Left renal cortex interstitium (tissue), 4 donors: ENCODE data around the gene ECE2. TPM values are rescaled to one million over a fixed set of nuclear protein-coding genes. Genes with fewer than 3 reads are reported as not detected.
"Not testable (repeated sequence)": the region's sequence is repeated elsewhere in the genome, so short reads cannot be mapped to it uniquely, and the experiment has no call there.

Experiments
- DNase-seq, 4 donors: peaks; one replicate each; pipeline ENCODE4 v3.0.0-alpha.2; 2013; ENCODE audit warnings: low read depth in 4 of 4, low spot score in 2 of 4, missing footprints in 1 of 4
- polyA plus RNA-seq, 4 donors: library from polyadenylated mRNA; unstranded; fragments of 120-200 nt; gene quantifications; one replicate each; pipeline ENCODE4 v1.2.1, GENCODE V29; 2013; ENCODE audit not compliant: insufficient read length in 4 of 4

Gene ECE2
- polyA plus RNA-seq, 4 donors, result 0.08 to 0.14 TPM; not detected in 2

DNA sequence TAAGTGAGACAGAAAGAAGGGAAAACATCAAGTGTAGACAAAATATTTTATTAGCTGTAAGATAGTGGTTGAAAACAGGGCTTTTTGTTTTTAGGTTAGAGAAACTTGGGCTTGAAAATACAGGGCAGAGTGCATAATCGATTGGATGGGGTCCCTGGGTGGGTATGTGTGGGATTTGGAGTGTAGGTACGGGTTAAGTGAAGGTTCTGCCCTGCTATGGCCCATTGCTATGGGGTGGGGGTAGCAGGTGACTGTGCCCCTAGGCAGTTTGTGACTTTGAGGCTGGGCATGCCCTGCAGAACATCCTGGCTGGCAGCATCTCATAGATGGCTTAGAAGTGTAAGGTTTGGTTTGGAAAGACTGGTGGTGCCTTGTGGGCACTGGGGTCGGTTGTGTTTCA is 57.9 kb downstream of the ECE2 start:
- no peak for DNase-seq

- DNase-seq, result no peak
Measured at GRCh38 chr3:184334470-184335158, 58.8 kb downstream of the ECE2 start.

DNA sequence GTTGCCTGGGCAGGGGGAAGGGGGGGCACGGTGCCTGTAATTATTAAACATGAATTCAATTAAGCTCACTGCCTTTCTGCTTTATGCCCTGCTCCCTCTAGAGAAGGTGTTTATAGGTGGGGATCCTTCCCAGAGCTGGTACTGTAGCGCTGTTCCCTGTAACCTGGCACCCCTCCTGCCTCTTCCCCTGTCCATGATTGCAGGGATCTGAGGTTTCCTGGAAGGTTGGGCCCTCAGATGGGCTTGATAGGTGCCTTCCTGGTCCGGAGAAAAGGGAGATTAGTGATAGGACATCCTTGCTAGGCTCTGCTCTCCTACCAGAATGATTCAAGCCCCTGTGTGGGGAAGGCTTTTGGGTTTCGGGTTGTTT is 59.5 kb downstream of the ECE2 start:
- DNase-seq, result no peak

DNA sequence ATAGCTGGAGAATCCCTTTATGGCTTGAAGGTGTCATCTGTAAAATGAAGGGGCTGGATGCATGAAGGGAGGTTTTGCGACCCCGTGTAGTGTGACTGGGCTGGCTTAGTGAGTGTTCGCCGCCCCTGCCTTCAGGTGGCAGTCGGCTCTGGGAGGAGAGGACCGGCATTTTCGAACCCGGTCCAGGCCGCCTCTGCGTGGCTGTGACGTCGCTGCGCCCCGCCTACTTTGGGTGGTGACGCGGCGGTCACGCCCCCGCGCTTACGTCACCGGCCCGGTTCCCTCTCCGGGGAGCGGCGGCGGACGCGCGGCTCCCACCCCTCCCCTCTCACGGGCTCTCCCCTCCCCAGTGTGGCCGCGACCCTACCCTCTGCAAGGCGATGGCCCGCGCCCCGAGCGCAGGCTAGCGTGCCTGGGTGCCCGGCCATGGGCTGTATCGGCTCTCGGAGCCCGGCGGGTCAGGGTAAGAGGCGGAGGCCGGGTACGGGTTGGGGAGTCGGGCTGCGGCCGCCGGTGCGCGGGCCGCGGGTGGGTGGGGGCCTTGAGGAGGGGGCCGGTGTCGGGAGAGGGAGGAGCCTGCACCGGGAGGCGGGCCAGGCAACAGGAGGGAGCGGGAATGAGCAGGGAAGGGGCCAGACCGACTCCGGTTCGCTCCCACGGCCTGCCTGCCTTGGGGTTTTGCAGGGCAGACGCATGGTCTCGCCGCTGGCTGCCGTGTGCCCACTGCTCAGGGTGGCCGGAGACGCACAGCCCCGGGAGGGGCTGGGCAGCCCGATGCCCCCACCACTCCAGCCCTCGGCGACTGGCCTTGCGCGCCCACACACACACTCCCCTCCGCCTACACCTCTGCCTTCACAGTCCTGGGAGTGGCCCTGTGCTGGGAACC is 60.1 kb downstream of the ECE2 start:
- peak in 2 of 4 donors; percentile 70 to 74 for DNase-seq

- DNase-seq, result no peak
Measured at GRCh38 chr3:184336547-184337398, 61.0 kb downstream of the ECE2 start.

GRCh38 chr3:184337399-184337714 is 61.5 kb downstream of the ECE2 start, which contains the start of gene FAM131A:
TSS of gene FAM131A (plus strand) at chr3:184337600. CDS start at chr3:184337631, 31 bp downstream.
- no peak for DNase-seq

- no peak for DNase-seq
Measured at GRCh38 chr3:184337981-184338380, 62.2 kb downstream of the ECE2 start.

- DNase-seq, result no peak
Measured at GRCh38 chr3:184338511-184338945, 62.7 kb downstream of the ECE2 start.

- DNase-seq, result no peak
Measured at GRCh38 chr3:184339001-184339400, 63.2 kb downstream of the ECE2 start.

GRCh38 chr3:184339451-184340135 is 63.8 kb downstream of the ECE2 start:
- not testable (repeated sequence) for DNase-seq

DNA sequence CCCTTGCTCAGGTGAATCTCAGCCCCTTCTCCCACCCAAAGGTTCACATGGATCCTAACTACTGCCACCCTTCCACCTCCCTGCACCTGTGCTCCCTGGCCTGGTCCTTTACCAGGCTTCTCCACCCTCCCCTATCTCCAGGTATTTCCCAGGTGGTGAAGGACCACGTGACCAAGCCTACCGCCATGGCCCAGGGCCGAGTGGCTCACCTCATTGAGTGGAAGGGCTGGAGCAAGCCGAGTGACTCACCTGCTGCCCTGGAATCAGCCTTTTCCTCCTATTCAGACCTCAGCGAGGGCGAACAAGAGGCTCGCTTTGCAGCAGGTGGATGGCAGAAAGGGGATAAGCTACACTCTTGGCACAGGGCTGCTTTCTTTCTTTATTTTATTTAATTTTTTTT is 66.1 kb downstream of the ECE2 start:
- no peak for DNase-seq

Other genes starting within 250 kb of the ECE2 start
- gene HTR3D, start 244.3 kb upstream of the ECE2 start, polyA plus RNA-seq, result not detected
- gene HTR3C, start 223.0 kb upstream of the ECE2 start, polyA plus RNA-seq, result not detected
- not detected for gene HTR3E, start 179.0 kb upstream of the ECE2 start, polyA plus RNA-seq
- 10 to 100 TPM; 42.7 to 57.6 (median 52.9) TPM for gene EIF2B5, start 140.7 kb upstream of the ECE2 start, polyA plus RNA-seq
- gene DVL3, start 120.6 kb upstream of the ECE2 start, polyA plus RNA-seq, result 100 to 1,000 TPM in 1 of 4 donors, 10 to 100 TPM in 3; 61.3 to 108 (median 82.1) TPM
- 100 to 1,000 TPM; 337 to 397 (median 345) TPM for gene AP2M1, start 101.2 kb upstream of the ECE2 start, polyA plus RNA-seq
- gene ABCF3, start 89.8 kb upstream of the ECE2 start, polyA plus RNA-seq, result 10 to 100 TPM; 52.0 to 70.9 (median 65.5) TPM
- 1 to 10 TPM; 1.8 to 2.8 (median 2.2) TPM for gene VWA5B2, start 46.4 kb upstream of the ECE2 start, polyA plus RNA-seq
- 10 to 100 TPM; 29.1 to 40.4 (median 34.3) TPM for gene ALG3, start 27.1 kb upstream of the ECE2 start, polyA plus RNA-seq
- 1 to 10 TPM; 2.3 to 3.8 (median 2.8) TPM for gene EEF1AKMT4, start 26.4 kb upstream of the ECE2 start, polyA plus RNA-seq
- gene CAMK2N2, start 14.5 kb upstream of the ECE2 start, polyA plus RNA-seq, result under 1 TPM; 0.13 to 0.36 (median 0.22) TPM
- 100 to 1,000 TPM; 211 to 228 (median 220) TPM for gene PSMD2, start 23.2 kb downstream of the ECE2 start, polyA plus RNA-seq
- 100 to 1,000 TPM; 161 to 227 (median 197) TPM for gene EIF4G1, start 38.6 kb downstream of the ECE2 start, polyA plus RNA-seq
- gene FAM131A, start 61.6 kb downstream of the ECE2 start, polyA plus RNA-seq, result 10 to 100 TPM in 3 of 4 donors, 1 to 10 TPM in 1; 9.7 to 15.8 (median 13.0) TPM
- gene CLCN2, start 85.6 kb downstream of the ECE2 start, polyA plus RNA-seq, result 10 to 100 TPM; 10.2 to 16.3 (median 13.3) TPM
- 100 to 1,000 TPM in 2 of 4 donors, 10 to 100 TPM in 2; 81.9 to 120 (median 101) TPM for gene POLR2H, start 85.7 kb downstream of the ECE2 start, polyA plus RNA-seq
- gene THPO, start 102.2 kb downstream of the ECE2 start, polyA plus RNA-seq, result 1 to 10 TPM; 2.0 to 2.7 (median 2.5) TPM
- gene CHRD, start 104.0 kb downstream of the ECE2 start, polyA plus RNA-seq, result 10 to 100 TPM; 12.8 to 17.3 (median 14.1) TPM